Chondrocyte (in vitro differentiated cells): ENCODE results near the gene GJB4. TPM values are rescaled to one million over a fixed set of nuclear protein-coding genes. Genes with fewer than 3 reads are reported as not detected.
A peak's percentile ranks its signal among the peaks of the same experiment; 100 is the strongest.

Source experiments
- DNase-seq: peaks from one replicate; pipeline ENCODE4 v3.0.0; 2021; ENCODE audit warnings: mixed read lengths, low spot score
- H3K27ac Mint-ChIP-seq: one replicate; pipeline ENCODE4 v1.8.0; 2021; ENCODE audit warnings: mild to moderate bottlenecking, moderate library complexity, mixed read lengths; ENCODE audit not compliant: unreplicated experiment
- H3K27me3 Mint-ChIP-seq: 2 replicates; pipeline ENCODE4 v1.8.0; 2021; ENCODE audit warnings: low read depth, mixed read lengths
- H3K36me3 Mint-ChIP-seq: 2 replicates; pipeline ENCODE4 v1.8.0; 2021; ENCODE audit warnings: low read depth, mixed read lengths
- H3K4me1 Mint-ChIP-seq: 2 replicates; pipeline ENCODE4 v1.8.0; 2021; ENCODE audit warnings: low read depth, mild to moderate bottlenecking, mixed read lengths
- H3K4me3 Mint-ChIP-seq: one replicate; pipeline ENCODE4 v1.8.0; 2021; ENCODE audit warnings: mild to moderate bottlenecking, moderate library complexity, mixed read lengths; ENCODE audit not compliant: unreplicated experiment
- H3K9me3 Mint-ChIP-seq: 2 replicates; pipeline ENCODE4 v1.8.0; 2021; ENCODE audit warnings: low read depth, mixed read lengths
- total RNA-seq: library from RNA; stranded (reverse); gene quantifications from 3 replicates; pipeline ENCODE4 v1.2.1, GENCODE V29; 2021
- TF ChIP-seq, protein P1 (sequence below): fragments of 200-600 bp; sonication (generic); IDR thresholded peaks from 2 replicates; pipeline ENCODE4 v1.5.0; 2021; ENCODE audit warnings: antibody characterized with exemption, mild to moderate bottlenecking, moderate library complexity

Gene GJB4
- total RNA-seq, 1 donor from 2014 or later = not detected

DNA sequence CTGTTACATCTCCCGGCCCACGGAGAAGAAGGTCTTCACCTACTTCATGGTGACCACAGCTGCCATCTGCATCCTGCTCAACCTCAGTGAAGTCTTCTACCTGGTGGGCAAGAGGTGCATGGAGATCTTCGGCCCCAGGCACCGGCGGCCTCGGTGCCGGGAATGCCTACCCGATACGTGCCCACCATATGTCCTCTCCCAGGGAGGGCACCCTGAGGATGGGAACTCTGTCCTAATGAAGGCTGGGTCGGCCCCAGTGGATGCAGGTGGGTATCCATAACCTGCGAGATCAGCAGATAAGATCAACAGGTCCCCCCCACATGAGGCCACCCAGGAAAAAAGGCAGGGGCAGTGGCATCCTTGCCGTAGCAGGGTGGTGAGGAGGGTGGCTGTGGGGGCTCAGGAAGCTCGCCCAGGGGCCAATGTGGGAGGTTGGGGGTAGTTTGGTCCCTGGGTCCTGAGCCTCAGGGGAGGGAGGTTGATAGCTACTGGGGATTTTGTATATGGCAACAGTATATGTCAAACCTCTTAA, 2.3 kb downstream of the GJB4 start:
- Mint-ChIP-seq H3K27ac (no peak overlapping the region), H3K27me3 (peaks cover 14% of the 10 kb centered on the region), H3K4me3 (no peak overlapping the region)

DNA sequence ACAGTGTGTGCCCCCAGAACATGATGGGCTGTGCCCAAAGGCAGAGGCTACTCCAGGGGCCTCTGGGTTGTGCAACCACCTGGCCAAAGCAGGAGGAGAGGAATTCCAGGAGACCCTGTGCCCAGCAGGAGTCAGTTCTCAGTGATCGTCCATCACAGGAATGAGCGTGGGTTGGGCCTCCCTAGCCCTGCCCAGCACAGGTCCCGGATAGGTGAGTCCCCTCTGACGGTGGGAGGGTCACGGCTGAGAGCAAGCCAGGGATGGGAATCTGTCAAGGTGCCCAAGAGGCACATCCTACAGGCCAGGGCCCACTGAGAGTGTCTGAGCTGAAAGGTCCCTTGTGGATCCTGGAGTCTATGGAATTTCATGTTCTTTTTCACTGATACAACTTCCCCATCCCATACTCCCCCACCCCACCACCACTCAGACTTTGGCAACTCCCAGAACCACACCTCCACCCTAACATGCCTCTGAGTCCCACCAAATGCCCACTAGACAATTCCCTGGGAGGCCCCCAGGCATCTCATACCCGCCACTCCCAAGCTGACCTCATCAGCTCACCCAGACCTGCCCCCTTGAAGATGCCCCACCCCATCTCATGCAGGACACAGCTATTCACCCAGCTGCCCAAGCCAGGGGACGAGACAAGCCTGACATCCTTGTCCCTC, 3.1 kb downstream of the GJB4 start:
- TF ChIP-seq, protein P1, sequence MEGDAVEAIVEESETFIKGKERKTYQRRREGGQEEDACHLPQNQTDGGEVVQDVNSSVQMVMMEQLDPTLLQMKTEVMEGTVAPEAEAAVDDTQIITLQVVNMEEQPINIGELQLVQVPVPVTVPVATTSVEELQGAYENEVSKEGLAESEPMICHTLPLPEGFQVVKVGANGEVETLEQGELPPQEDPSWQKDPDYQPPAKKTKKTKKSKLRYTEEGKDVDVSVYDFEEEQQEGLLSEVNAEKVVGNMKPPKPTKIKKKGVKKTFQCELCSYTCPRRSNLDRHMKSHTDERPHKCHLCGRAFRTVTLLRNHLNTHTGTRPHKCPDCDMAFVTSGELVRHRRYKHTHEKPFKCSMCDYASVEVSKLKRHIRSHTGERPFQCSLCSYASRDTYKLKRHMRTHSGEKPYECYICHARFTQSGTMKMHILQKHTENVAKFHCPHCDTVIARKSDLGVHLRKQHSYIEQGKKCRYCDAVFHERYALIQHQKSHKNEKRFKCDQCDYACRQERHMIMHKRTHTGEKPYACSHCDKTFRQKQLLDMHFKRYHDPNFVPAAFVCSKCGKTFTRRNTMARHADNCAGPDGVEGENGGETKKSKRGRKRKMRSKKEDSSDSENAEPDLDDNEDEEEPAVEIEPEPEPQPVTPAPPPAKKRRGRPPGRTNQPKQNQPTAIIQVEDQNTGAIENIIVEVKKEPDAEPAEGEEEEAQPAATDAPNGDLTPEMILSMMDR = no peak
- H3K4me3 Mint-ChIP-seq = no peak overlapping the region
- peaks cover 13% of the 10 kb centered on the region for H3K27me3 Mint-ChIP-seq
- H3K9me3 Mint-ChIP-seq = no peaks in the 10 kb centered on the region
- peak; percentile 68 for DNase-seq
- no peaks in the 10 kb centered on the region for H3K36me3 Mint-ChIP-seq
- H3K4me1 Mint-ChIP-seq = peaks cover 6% of the 10 kb centered on the region
- no peak overlapping the region for H3K27ac Mint-ChIP-seq

More for the DNA sequence above, 2.3 kb downstream of the GJB4 start:
- Mint-ChIP-seq H3K36me3 (no peaks in the 10 kb centered on the region), H3K9me3 (no peaks in the 10 kb centered on the region), H3K4me1 (peaks cover 6% of the 10 kb centered on the region)
- no peak for DNase-seq
- TF ChIP-seq, protein P1 = no peak

DNA sequence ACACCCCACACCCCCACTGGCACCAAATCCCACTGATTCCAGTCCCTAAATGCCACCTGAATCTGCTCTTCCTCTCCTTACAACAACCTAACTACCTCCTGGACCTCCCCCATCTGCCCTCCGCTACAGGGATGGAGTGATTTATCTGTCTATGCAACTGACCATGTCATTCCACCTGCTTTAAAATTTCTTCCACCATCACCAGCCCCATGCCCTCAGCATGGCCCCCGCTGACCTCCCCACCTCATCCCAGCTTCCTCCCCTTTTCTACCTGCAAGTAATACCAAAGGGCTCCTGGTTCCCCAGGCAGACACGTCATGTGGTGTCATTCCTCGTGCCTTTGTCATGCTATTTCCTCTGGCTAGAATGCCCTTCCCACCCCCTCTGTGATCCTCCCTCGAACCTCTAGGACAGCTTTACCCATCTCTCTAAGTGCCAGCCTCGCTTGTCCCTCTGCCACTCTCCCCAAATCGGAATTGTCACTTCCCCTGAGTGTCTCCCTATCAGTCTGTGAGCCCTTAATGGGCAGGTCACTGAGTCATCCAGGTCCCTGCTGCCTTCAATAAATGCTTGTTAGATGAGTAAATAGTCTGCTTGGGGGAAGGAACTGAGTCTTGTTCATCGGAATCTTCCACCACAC, 3.7 kb downstream of the GJB4 start:
- no peaks in the 10 kb centered on the region for H3K36me3 Mint-ChIP-seq
- no peak overlapping the region for H3K4me3 Mint-ChIP-seq
- peaks cover 6% of the 10 kb centered on the region for H3K4me1 Mint-ChIP-seq
- H3K27me3 Mint-ChIP-seq = peaks cover 9% of the 10 kb centered on the region
- H3K27ac Mint-ChIP-seq = no peak overlapping the region
- DNase-seq = peak; percentile 21
- H3K9me3 Mint-ChIP-seq = no peaks in the 10 kb centered on the region
- TF ChIP-seq, protein P1 = no peak

DNA sequence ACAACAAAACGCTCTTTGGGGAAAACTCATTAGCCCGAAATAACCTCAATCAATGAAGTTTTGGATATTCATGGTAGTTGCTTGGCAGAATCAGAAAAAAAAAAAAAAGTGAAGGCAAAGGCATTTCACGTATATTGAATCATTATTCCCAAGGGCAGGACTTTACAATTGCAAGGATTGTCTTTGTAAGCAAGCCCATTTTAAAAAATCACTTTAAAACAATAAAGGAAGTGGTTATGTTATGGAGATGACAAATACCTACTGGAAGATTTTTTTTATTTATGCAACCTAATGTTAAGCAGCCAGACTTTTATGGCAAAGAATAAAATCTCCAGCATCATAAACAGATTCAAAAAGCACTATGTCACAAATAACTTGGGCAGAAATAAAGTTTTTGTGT, 9.3 kb downstream of the GJB4 start:
- Mint-ChIP-seq H3K36me3 (no peaks in the 10 kb centered on the region), H3K27ac (no peak overlapping the region)

DNA sequence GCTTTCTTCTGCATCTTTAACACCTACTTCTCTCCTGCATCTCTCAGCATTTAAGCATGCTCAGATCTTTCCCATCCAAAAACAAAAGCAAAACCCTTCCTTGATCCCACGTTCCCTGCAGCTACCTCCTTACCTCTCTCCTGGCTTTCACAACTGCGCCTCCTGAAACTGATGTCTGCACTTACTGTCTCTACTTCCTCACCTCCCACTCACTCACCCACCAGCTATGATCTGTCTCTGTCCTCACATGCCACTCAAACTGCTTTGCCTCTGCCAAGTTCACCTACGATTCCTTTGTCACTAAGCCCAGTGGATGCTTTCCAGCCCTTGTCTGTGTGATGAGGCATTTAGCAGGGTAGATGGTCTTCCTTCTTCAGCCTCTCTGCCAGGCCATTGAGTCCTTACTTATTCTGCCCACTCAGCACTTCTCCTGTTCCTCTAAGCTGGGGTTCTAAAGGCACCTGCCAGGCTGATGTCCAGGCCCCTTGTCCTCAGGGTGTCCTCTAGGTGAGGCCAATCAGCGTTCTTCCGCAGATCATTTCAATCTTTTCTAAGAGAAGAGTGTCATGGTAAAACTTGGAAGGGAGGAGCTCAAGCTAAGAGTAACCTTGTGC, 11.5 kb downstream of the GJB4 start:
- Mint-ChIP-seq H3K27ac (no peak overlapping the region), H3K27me3 (peaks cover 3% of the 10 kb centered on the region), H3K9me3 (no peaks in the 10 kb centered on the region), H3K36me3 (no peaks in the 10 kb centered on the region), H3K4me3 (no peak overlapping the region), H3K4me1 (no peaks in the 10 kb centered on the region)
- TF ChIP-seq, protein P1 = no peak
- no peak for DNase-seq

More for the DNA sequence above, 9.3 kb downstream of the GJB4 start:
- no peak for DNase-seq
- Mint-ChIP-seq H3K4me1 (no peaks in the 10 kb centered on the region), H3K27me3 (peaks cover 3% of the 10 kb centered on the region), H3K9me3 (no peaks in the 10 kb centered on the region), H3K4me3 (no peak overlapping the region)
- TF ChIP-seq, protein P1 = no peak
